GM21529 (cell line): ENCODE data around the gene EIPR1.

Source experiments
- ATAC-seq: cut with Tn5 transposase; IDR thresholded peaks from one replicate; pipeline ENCODE4 v1.9.1; 2021; ENCODE audit not compliant: unreplicated experiment

EIPR1 gene

DNA sequence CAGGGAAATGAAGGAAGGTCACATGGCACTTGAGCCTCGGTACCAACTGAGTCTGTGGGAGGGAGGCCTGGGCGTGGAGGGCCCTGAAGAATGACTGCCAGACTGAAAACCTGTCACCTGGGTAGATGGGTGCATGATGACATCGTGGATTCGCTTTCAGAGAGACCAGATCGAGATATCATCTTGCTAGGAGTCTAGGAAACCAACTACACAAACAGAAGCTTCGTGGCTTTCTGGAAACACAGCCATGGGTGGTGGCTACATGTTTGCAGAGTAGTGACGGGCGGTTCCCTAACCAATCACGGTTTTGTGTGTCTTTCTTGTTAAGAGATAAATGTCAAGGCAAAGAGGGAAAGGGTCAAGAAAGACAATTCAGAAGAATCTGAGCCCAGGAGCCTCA is 155.0 kb downstream of the EIPR1 start:
- peak; percentile 43 for ATAC-seq

- no peak for ATAC-seq
These were observed 158.1 kb downstream of the EIPR1 start for GRCh38 chr2:3219536-3219935.

- no peak for ATAC-seq
These were observed 160.0 kb downstream of the EIPR1 start for GRCh38 chr2:3217646-3218045.

- no peak for ATAC-seq
These were observed 160.7 kb downstream of the EIPR1 start for GRCh38 chr2:3216841-3217495.

- no peak for ATAC-seq
These were observed 162.7 kb downstream of the EIPR1 start for GRCh38 chr2:3214806-3215404.

DNA sequence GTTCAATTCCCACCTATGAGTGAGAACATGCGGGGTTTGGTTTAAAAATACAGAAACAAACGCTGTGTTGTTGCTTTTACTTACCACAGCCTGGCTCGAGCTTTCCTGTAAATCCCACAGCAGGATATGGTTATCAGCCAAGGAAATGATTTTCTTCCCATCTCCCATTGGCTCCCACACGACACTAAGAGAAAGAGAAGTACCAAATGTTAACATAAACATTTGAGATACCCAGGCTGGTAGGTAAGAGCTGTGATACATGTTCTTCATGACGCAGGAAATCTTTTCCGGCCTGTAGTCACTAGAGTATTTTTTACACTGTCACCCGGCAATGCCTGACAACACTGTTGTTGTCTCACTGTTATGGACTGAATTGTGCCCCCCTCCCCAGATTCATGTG is 163.6 kb downstream of the EIPR1 start:
- no peak for ATAC-seq

DNA sequence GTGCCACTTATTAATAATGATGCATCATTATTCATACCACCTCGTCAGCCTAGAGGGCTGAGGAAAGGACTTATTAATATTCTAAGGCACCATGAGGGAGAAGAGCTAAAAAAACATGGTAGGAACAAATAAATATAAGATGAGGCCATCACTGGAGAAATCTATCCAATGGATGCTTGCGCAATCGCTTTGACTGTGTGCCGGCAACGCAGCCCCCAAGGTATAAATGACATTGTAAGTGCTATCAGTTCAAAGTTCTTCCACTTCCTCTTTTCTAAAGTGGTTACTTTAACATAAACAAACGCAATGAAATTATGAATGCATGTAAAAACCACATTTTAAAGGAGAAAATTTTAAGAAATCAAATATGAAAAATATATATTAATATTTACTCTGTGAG is 164.6 kb downstream of the EIPR1 start:
- no peak for ATAC-seq

- ATAC-seq, result no peak
These were observed 165.6 kb downstream of the EIPR1 start for GRCh38 chr2:3212061-3212362.

GRCh38 chr2:3211256-3212060 is 166.2 kb downstream of the EIPR1 start:
- no peak for ATAC-seq

- ATAC-seq, result no peak
These were observed 167.4 kb downstream of the EIPR1 start for GRCh38 chr2:3210257-3210656.

DNA sequence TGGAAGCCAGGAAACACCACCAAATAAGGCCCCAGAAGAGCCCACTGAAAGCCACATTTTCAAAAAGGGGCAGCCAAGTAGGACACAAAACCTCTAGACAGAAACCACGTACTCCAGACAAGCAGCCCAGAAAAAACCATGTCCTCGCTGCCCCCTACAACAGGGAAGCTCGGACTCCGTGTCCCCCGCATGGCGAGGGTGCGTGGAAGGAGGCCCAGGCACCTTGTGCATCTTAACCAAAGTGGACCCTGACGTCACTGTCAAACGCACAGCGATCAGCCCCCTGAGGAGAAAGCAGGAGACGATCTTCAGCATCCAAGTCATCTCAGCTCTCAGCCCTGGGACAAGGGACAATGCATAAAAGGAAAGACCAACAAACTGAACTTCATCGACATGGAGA is 168.4 kb downstream of the EIPR1 start:
- ATAC-seq, result no peak

DNA sequence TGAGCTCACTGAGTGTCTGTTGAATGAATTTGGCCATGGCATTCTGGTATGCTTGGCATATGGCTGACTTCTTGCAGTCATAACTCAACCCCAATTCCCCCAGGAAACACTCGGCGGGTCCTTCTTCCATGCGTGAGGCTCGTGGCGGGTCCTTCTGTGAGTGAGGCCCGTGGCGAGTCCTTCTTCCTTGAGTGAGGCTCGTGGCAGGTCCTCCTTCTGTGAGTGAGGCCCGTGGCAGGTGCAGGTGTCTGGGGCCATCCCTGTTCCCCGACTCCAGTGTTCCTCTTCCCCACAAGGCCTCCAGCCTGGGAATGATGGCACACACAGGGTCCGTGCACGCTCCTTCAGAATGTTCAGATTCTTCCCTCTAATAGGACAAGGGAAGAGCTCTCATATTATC is 169.0 kb downstream of the EIPR1 start:
- ATAC-seq, result no peak

DNA sequence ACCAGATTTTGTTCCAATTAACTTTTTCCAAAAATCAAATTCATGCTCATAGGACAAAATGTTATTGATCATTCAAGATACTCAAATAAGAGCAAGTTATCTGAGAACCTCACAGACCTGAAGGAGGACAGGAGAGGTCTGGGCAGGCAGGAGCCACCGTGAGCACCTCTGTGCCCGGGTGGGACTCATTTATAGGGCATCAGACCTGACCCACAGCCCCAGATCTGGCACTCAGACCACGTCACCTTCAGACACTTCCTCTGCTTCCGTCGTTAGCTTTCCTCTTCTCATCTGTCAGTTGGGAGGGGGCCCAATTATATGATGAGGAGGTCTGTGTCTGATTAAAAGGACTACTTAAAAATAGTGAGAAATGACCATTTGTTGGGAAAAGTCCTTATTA is 169.4 kb downstream of the EIPR1 start:
- no peak for ATAC-seq

DNA sequence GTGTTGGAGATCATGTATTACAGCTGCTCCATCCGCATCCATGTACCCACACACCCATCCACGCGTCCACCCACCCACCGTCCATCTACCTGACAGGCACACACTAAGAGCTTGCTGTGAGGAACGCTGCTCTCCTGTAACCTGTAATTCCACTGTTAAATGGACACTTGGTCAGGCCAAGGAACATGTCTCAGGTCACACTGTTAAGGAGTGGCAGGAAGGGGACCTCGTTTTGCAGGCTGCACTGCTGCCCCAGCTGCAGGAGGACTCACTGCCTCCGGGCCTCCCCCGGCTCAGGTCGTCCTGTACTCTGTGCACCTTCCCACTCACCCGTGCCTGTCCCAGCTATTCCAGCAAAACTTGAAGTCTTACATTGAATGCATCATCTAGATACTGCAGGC is 170.5 kb downstream of the EIPR1 start:
- no peak for ATAC-seq

DNA sequence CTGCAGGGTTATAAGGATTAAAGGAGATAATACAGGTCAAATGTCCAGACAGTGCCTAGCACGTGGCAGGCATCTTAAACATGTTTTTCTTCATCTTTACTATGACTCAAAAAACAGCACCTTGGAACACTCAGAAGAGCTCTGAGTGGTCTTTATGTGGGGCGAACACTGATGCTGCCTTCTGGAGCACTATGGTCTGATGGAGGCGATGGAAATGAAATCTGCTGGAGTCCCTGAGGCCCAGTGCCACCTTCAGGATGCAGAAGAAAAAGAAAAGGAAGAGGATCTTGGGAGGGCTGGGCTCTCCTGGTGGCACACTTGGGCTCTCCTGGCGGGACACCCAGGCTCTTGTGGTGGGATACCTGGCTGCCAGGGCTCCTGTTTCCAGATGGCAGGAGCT is 171.8 kb downstream of the EIPR1 start:
- ATAC-seq, result no peak

DNA sequence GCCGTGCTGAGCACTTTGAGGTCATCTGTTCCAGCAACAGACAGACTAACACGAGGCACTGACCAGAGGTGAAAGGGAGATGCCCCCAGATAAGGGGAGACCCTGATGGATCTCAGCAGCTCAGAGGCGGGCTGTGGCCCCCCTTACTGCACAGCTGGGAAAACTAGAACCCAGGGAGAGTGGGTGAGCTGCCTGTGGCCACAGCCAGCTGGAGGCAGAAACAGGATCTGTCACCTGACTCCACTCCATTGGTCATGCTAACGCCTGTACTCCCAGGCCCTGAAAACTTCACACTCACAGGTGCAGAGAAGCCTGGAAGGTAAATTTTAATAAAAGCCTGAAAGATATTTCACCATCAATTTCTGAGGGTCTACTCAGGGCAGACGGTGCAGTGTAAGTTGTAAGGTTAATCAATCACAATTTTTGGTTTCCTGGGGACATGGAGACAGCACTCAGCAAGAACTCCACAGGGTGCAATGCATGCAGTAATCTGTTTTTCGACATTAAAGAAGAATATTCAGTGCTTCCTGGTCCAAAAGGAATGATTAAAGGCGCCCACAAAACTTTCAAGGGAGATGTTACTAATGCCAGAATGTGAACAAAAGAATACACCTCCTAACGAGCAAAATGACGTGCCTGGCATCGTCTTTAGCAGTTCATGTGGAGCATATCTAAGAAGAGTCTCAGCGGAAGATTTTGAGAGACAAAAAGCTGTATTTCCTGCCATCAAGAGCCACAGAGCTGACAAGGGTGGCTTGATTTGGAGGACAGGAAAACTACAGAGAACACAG is 173.4 kb downstream of the EIPR1 start:
- ATAC-seq, result no peak

DNA sequence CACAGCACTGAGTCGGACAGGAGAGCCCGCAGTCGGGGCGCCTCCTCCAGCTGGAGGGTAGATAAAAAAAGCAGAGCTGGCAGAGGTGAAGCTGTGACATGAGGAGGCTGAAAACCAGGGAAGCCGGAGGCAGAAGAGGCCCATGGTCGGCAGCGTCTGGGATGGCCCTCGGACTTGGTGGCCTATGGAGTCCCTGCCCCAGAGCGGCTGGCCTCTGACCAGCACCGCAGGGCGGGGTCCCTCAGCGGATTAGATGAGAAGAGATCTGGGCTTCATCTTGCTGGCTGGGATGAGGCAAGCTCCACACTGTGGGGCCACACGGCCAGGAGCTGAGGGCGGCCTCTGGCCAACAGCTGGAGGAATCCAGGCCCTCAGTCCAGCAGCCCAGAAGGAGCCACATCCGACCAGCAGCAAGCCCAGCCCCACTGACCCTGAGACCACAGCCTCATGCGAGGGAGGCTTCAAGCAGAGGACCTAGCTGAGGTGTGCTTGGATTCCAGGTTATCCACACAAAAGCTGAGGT is 174.1 kb downstream of the EIPR1 start:
- ATAC-seq, result no peak

DNA sequence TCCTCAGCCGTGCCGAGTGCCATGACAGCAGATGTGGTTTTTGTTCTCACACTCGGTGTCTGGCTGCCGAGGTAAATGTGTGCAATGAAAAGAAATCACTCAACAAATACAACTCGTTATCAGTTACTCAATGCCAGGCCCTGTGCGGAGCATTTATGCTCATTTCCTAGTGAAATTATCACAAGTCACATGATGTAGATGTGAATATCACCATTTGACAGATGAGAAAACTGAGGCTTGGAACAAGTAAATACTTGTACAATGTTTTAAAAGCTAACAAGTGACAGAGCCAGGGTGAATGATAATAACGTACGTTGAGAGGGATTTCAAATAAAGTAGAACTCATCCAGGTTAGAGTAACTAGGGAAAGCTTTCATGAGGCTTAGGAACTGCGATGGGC is 174.7 kb downstream of the EIPR1 start:
- ATAC-seq, result no peak

GRCh38 chr2:3201281-3201680 is 176.3 kb downstream of the EIPR1 start:
- no peak for ATAC-seq

- ATAC-seq, result no peak
These were observed 177.1 kb downstream of the EIPR1 start for GRCh38 chr2:3200420-3200939.

- no peak for ATAC-seq
These were observed 177.8 kb downstream of the EIPR1 start for GRCh38 chr2:3199627-3200345.
